B cell (primary cell): ENCODE data around the gene SPOCK3.

Source experiments
- EZH2 ChIP-seq: IDR thresholded peaks from 2 replicates; pipeline ENCODE4 v1.6.1; 2012; ENCODE audit warnings: borderline replicate concordance, low read depth, mild to moderate bottlenecking, moderate library complexity, low read length; ENCODE audit not compliant: insufficient read depth, poor library complexity, severe bottlenecking
- TF ChIP-seq, protein P1 (sequence below): fragments of 200-600 bp; IDR thresholded peaks from one replicate; pipeline ENCODE4 v1.8.0; 2022; ENCODE audit warnings: antibody characterized with exemption, mild to moderate bottlenecking

DNA sequence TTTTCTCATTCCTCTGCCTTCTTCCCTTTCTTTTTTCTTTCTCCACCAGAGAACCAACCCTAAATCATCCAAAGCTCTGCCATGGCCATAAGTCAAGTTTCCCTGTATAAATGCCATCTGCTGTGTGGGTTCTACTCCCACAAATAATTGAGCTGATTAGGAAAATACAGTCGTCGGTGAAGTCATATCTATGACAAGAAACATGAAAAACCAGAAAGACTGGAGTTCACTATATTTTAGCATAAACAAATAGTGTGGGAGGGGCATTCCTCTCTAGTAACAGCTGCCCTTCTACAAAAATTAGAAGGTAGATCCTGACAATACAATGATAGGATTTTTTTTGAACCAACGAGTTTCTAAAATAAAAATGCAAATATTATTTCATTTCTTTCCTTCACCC is 48.8 kb downstream of the SPOCK3 start:
- TF ChIP-seq, protein P1, sequence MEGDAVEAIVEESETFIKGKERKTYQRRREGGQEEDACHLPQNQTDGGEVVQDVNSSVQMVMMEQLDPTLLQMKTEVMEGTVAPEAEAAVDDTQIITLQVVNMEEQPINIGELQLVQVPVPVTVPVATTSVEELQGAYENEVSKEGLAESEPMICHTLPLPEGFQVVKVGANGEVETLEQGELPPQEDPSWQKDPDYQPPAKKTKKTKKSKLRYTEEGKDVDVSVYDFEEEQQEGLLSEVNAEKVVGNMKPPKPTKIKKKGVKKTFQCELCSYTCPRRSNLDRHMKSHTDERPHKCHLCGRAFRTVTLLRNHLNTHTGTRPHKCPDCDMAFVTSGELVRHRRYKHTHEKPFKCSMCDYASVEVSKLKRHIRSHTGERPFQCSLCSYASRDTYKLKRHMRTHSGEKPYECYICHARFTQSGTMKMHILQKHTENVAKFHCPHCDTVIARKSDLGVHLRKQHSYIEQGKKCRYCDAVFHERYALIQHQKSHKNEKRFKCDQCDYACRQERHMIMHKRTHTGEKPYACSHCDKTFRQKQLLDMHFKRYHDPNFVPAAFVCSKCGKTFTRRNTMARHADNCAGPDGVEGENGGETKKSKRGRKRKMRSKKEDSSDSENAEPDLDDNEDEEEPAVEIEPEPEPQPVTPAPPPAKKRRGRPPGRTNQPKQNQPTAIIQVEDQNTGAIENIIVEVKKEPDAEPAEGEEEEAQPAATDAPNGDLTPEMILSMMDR = no peak
- no peak for TF ChIP-seq EZH2
